H1 (cell line): ENCODE measurements around the gene GSE1. TPM values are rescaled to one million over a fixed set of nuclear protein-coding genes. Genes with fewer than 3 reads are reported as not detected.

Experiments used
- CTCF ChIA-PET: fragments of 300-600 bp; sonication (Branson Sonifier 250); formaldehyde crosslinking; loops from one replicate; lab custom pipeline; 2021; ENCODE audit not compliant: partially characterized antibody; lab: Charles Lee
- POLR2A ChIA-PET: fragments of 300-600 bp; sonication (Branson Sonifier 250); formaldehyde crosslinking; loops from one replicate; lab custom pipeline; 2021; ENCODE audit warnings: inconsistent platforms; ENCODE audit not compliant: partially characterized antibody; lab: Charles Lee
- DNase-seq, 2 experiments: peaks; one replicate each; pipeline versions ENCODE4 v3.0.0 to v3.0.0-alpha.2; 2010 to 2022; ENCODE audit warnings: low spot score in 2 of 2, low read depth in 1 of 2, mixed read lengths in 1 of 2
- FAIRE-seq: peaks from 2 replicates; lab custom pipeline; 2011; peaks lifted over from hg19 to GRCh38; lab: Jason Lieb, UNC
- H2AFZ ChIP-seq: 2 replicates; pipeline ENCODE4 v1.8.1; 2012; ENCODE audit warnings: low read length, inconsistent platforms
- H2AK5ac ChIP-seq: 2 replicates; pipeline ENCODE4 v1.6.1; 2013; ENCODE audit warnings: low read depth, low read length
- H2BK120ac ChIP-seq: replicated peaks from 2 replicates; pipeline ENCODE3; 2013; ENCODE audit warnings: low read depth, low read length, inconsistent platforms
- H2BK12ac ChIP-seq: 2 replicates; pipeline ENCODE4 v1.6.1; 2013; ENCODE audit warnings: low read depth, low read length
- H2BK15ac ChIP-seq: 2 replicates; pipeline ENCODE4 v1.6.1; 2013; ENCODE audit warnings: low read length
- H2BK20ac ChIP-seq: 2 replicates; pipeline ENCODE4 v1.6.1; 2013; ENCODE audit warnings: low read length
- H2BK5ac ChIP-seq: 2 replicates; pipeline ENCODE4 v1.6.1; 2013; ENCODE audit warnings: low read depth, low read length
- H3K14ac ChIP-seq: 2 replicates; pipeline ENCODE4 v1.6.1; 2013; ENCODE audit warnings: inconsistent platforms; ENCODE audit not compliant: insufficient read length
- H3K18ac ChIP-seq: 2 replicates; pipeline ENCODE4 v1.6.1; 2013; ENCODE audit warnings: low read length; ENCODE audit errors: extremely low read depth
- H3K23ac ChIP-seq: 2 replicates; pipeline ENCODE4 v1.6.1; 2013; ENCODE audit warnings: inconsistent platforms; ENCODE audit not compliant: insufficient read length
- H3K23me2 ChIP-seq: 2 replicates; pipeline ENCODE4 v1.6.1; 2013; ENCODE audit warnings: low read depth, low read length
- H3K27ac ChIP-seq: 2 replicates; pipeline ENCODE4 v1.6.1; 2011; ENCODE audit warnings: low read depth, low read length, inconsistent platforms
- H3K27me3 ChIP-seq, 4 experiments: replicated peaks in 1 of 4; 1 replicate in 1 of 4; 2 replicates in 3 of 4; pipeline versions ENCODE4 v1.6.1 to v1.8.1; 2011 to 2013; ENCODE audit warnings: low read length in 3 of 4, mild to moderate bottlenecking in 3 of 4, inconsistent platforms in 2 of 4, mixed read lengths in 2 of 4, moderate library complexity in 1 of 4; ENCODE audit not compliant: control insufficient read depth in 3 of 4, insufficient read depth in 3 of 4; ENCODE audit errors: extremely low read depth in 1 of 4
- H3K36me3 ChIP-seq, 4 experiments: 2 replicates each; pipeline versions ENCODE4 v1.6.1 to v1.8.1; 2011 to 2013; ENCODE audit warnings: mild to moderate bottlenecking in 4 of 4, low read length in 3 of 4, moderate library complexity in 2 of 4, control low read depth in 1 of 4, inconsistent platforms in 1 of 4; ENCODE audit not compliant: insufficient read depth in 4 of 4, control insufficient read depth in 2 of 4
- H3K4ac ChIP-seq: replicated peaks from 2 replicates; pipeline ENCODE3; 2013; ENCODE audit warnings: low read length, low read depth, mixed read lengths, inconsistent platforms; ENCODE audit not compliant: insufficient read length
- H3K4me1 ChIP-seq, 4 experiments: replicated peaks in 1 of 4; 1 replicate in 1 of 4; 2 replicates in 3 of 4; pipeline versions ENCODE4 v1.6.1 to v1.8.1; 2011 to 2013; ENCODE audit warnings: low read length in 3 of 4, inconsistent platforms in 2 of 4, mixed read lengths in 1 of 4; ENCODE audit not compliant: insufficient read depth in 4 of 4, control insufficient read depth in 3 of 4
- H3K4me2 ChIP-seq, 2 experiments: 2 replicates each; pipeline versions ENCODE4 v1.6.1 to v1.8.1; 2011 to 2013; ENCODE audit warnings: low read depth in 2 of 2, low read length in 2 of 2, control low read depth in 1 of 2, inconsistent platforms in 1 of 2, mild to moderate bottlenecking in 1 of 2; ENCODE audit not compliant: insufficient read depth in 1 of 2
- H3K4me3 ChIP-seq, 4 experiments: fragments of 200-600, 300-600 bp in 1 of 4; sonication (generic), shearing (Covaris generic), sonication (Bioruptor Twin) in 1 of 4; 2 replicates each; pipeline versions ENCODE4 v1.5.1 to v1.8.1; 2011 to 2016; ENCODE audit warnings: low read length in 4 of 4, low read depth in 3 of 4, control low read depth in 2 of 4, inconsistent platforms in 2 of 4, mild to moderate bottlenecking in 2 of 4, mixed read lengths in 1 of 4, moderate library complexity in 1 of 4; ENCODE audit not compliant: insufficient read depth in 2 of 4; ENCODE audit errors: extremely low read depth in 1 of 4
- H3K56ac ChIP-seq: replicated peaks from 2 replicates; pipeline ENCODE3; 2013; ENCODE audit warnings: low read depth, mild to moderate bottlenecking, mixed read lengths, low read length, inconsistent platforms; ENCODE audit not compliant: insufficient read length
- H3K79me1 ChIP-seq: 2 replicates; pipeline ENCODE4 v1.6.1; 2013; ENCODE audit warnings: low read depth, low read length, control low read depth
- H3K79me2 ChIP-seq, 2 experiments: 2 replicates each; pipeline versions ENCODE4 v1.6.1 to v1.8.1; 2012 to 2013; ENCODE audit warnings: low read length in 2 of 2, mild to moderate bottlenecking in 2 of 2, inconsistent platforms in 1 of 2; ENCODE audit not compliant: insufficient read depth in 2 of 2, control insufficient read depth in 1 of 2
- H3K9ac ChIP-seq, 4 experiments: replicated peaks in 1 of 4; 1 replicate in 1 of 4; 2 replicates in 3 of 4; pipeline versions ENCODE4 v1.6.1 to v1.8.1; 2011 to 2013; ENCODE audit warnings: low read depth in 3 of 4, low read length in 3 of 4, control low read depth in 2 of 4, mild to moderate bottlenecking in 2 of 4, moderate library complexity in 2 of 4, inconsistent platforms in 1 of 4; ENCODE audit errors: extremely low read depth in 1 of 4
- H3K9me3 ChIP-seq, 2 experiments: 2 replicates each; pipeline versions ENCODE4 v1.6.1 to v1.8.1; 2012 to 2013; ENCODE audit warnings: mild to moderate bottlenecking in 2 of 2, moderate library complexity in 2 of 2, control low read depth in 1 of 2, inconsistent platforms in 1 of 2, low read depth in 1 of 2, low read length in 1 of 2, mixed read lengths in 1 of 2; ENCODE audit not compliant: insufficient read depth in 2 of 2
- H4K20me1 ChIP-seq, 2 experiments: replicated peaks in 1 of 2; 2 replicates each; pipeline versions ENCODE3 to v1.8.1; 2011 to 2013; ENCODE audit warnings: inconsistent platforms in 2 of 2, low read length in 2 of 2, mild to moderate bottlenecking in 1 of 2; ENCODE audit not compliant: insufficient read depth in 2 of 2, control insufficient read depth in 1 of 2
- H4K5ac ChIP-seq: 2 replicates; pipeline ENCODE4 v1.6.1; 2013; ENCODE audit warnings: low read length, low read depth, mixed read lengths, inconsistent platforms; ENCODE audit not compliant: insufficient read length
- H4K8ac ChIP-seq: 2 replicates; pipeline ENCODE4 v1.8.0; 2013; ENCODE audit warnings: mild to moderate bottlenecking, moderate library complexity, low read length, inconsistent platforms; ENCODE audit not compliant: insufficient read depth; ENCODE audit errors: extremely low read depth
- H4K91ac ChIP-seq: replicated peaks from 2 replicates; pipeline ENCODE3; 2013; ENCODE audit warnings: low read length, mixed read lengths, inconsistent platforms; ENCODE audit not compliant: insufficient read length
- EZH2 ChIP-seq: fragments of 200-600 bp; sonication (generic); IDR thresholded peaks from 2 replicates; pipeline ENCODE4 v1.7.1; 2012; ENCODE audit warnings: low read depth, mild to moderate bottlenecking, moderate library complexity, low read length, inconsistent platforms; ENCODE audit not compliant: severe bottlenecking
- HDAC6 ChIP-seq: IDR thresholded peaks from one replicate; pipeline ENCODE4 v1.7.1; 2012; ENCODE audit warnings: low read depth, mild to moderate bottlenecking, inconsistent platforms, low read length, moderate library complexity
- SIX5 ChIP-seq: IDR thresholded peaks from 2 replicates; pipeline ENCODE4 v1.6.1; 2011; ENCODE audit warnings: mild to moderate bottlenecking, low read depth, low read length
- WGBS, 2 experiments: shearing (Covaris generic) in 1 of 2; methylation state at CpG; one replicate each; pipeline versions ENCODE4 v1.1.6 to v1.1.7; 2013 to 2015; ENCODE audit warnings: low lambda C conversion rate in 2 of 2, mixed read lengths in 2 of 2, inconsistent platforms in 1 of 2, low coverage in 1 of 2, missing lambda C conversion rate in 1 of 2; ENCODE audit not compliant: insufficient replicate concordance in 2 of 2, insufficient coverage in 1 of 2, insufficient read length in 1 of 2; ENCODE audit errors: extremely low coverage in 1 of 2, missing lambda C conversion rate in 1 of 2; 5-methylcytosine and 5-hydroxymethylcytosine counted together
- polyA plus RNA-seq, 7 experiments: library from polyadenylated mRNA; depleted of rRNA in 3 of 7; stranded (reverse) in 5 of 7; unstranded in 2 of 7; fragments of >200 nt in 5 of 7; fragments of 200-250 nt in 2 of 7; gene quantifications; 1 replicate in 5 of 7; 2 replicates in 1 of 7; 4 replicates in 1 of 7; pipeline versions ENCODE4 v1.2.1 to v1.2.3, GENCODE V29; 2011 to 2013; ENCODE audit warnings: missing spikeins in 2 of 7, mixed read lengths in 2 of 7
- total RNA-seq: library from RNA; stranded (reverse); fragmentation: NEBNext Ultra II Directional; extraction: Animal tissue kit (Norgen Biotek cat#: 25700); gene quantifications from 2 replicates; pipeline ENCODE4 v1.2.1, GENCODE V29; 2021

GSE1 gene
- total and polyA plus RNA-seq, 2 of the 8 experiments (the other 6 are each of a cell fraction or from before 2014, with no cell fraction given) = 26.0 to 65.6 TPM

GRCh38 chr16:85682516-85682915 is 69.4 kb downstream of the GSE1 start:
- no peak for TF ChIP-seq EZH2
- no peak for TF ChIP-seq SIX5
- no peak for TF ChIP-seq HDAC6
- H4K91ac ChIP-seq = no peak overlapping the region
- 85% methylated on average over 7 of the region's 9 CpGs; no CpG with 5 or more reads in 1 of the 2 experiments for WGBS, 2 experiments
- no peak overlapping the region for H3K4me2 ChIP-seq
- H2BK15ac ChIP-seq = no peak overlapping the region
- no peak overlapping the region for H2BK120ac ChIP-seq
- no peak overlapping the region for H2BK12ac ChIP-seq
- DNase-seq (no peak), FAIRE-seq (no peak)
- H3K79me2 ChIP-seq = peaks cover 0 to 34% of the 10 kb centered on the region in 2 experiments; a peak in 2 of 4 replicates
- CTCF ChIA-PET = interaction anchor here (0.7 to 37.0 kb wide), 11 partner anchors 8 to 536 kb away, joined by 3 to 620 read pairs (median 6); no protein-coding TSS in a partner anchor
- H3K14ac ChIP-seq = no peak overlapping the region
- H2AK5ac ChIP-seq = no peak overlapping the region
- H3K56ac ChIP-seq = no peak overlapping the region
- H2BK5ac ChIP-seq = no peak overlapping the region; the same call in 1 of the 2 replicates
- no peak overlapping the region for H3K9ac ChIP-seq
- no peaks in the 10 kb centered on the region for H3K23me2 ChIP-seq
- no peaks in the 10 kb centered on the region for H3K9me3 ChIP-seq
- no peak overlapping the region for H2AFZ ChIP-seq
- no peak overlapping the region for H3K27ac ChIP-seq
- 0 out of 7 replicates have a peak, but pooled peaks cover 0 to under 1% (median 0%) of the 10 kb centered on the region in 4 experiments for H3K4me1 ChIP-seq
- H3K18ac ChIP-seq = no peak overlapping the region
- no peak overlapping the region for H3K23ac ChIP-seq
- POLR2A ChIA-PET = interaction anchor here (0.7 to 9.5 kb wide), 4 partner anchors 7 to 42 kb away, joined by 3 to 77 read pairs (median 12); no protein-coding TSS in a partner anchor
- no peak overlapping the region for H2BK20ac ChIP-seq
- no peaks in the 10 kb centered on the region for H3K27me3 ChIP-seq
- H3K4ac ChIP-seq = no peak overlapping the region
- no peak overlapping the region for H3K4me3 ChIP-seq
- H4K8ac ChIP-seq = no peak overlapping the region; the same call in 1 of the 2 replicates
- H4K5ac ChIP-seq = no peak overlapping the region
- peaks cover 3 to 22% of the 10 kb centered on the region in 2 experiments for H4K20me1 ChIP-seq
- H3K79me1 ChIP-seq = peaks cover 11% of the 10 kb centered on the region
- H3K36me3 ChIP-seq = peaks cover 26 to 47% (median 32%) of the 10 kb centered on the region in 4 experiments
